Choroid plexus epithelial cell (primary cell): ENCODE results near the gene SHISAL1.

Experiments
- DNase-seq: peaks from one replicate; pipeline ENCODE4 v3.0.0-alpha.2; 2010; ENCODE audit warnings: low read depth
- H3K4me3 ChIP-seq: 2 replicates; pipeline ENCODE4 v1.5.1; 2011; ENCODE audit warnings: low read depth, mild to moderate bottlenecking, control low read depth, low read length, moderate library complexity
- TF ChIP-seq, protein P1 (sequence below): conservative IDR thresholded peaks from 2 replicates; pipeline ENCODE4 v1.5.1; 2011; ENCODE audit warnings: low read depth, mild to moderate bottlenecking, control low read depth, inconsistent platforms, low read length, moderate library complexity

Gene SHISAL1

DNA sequence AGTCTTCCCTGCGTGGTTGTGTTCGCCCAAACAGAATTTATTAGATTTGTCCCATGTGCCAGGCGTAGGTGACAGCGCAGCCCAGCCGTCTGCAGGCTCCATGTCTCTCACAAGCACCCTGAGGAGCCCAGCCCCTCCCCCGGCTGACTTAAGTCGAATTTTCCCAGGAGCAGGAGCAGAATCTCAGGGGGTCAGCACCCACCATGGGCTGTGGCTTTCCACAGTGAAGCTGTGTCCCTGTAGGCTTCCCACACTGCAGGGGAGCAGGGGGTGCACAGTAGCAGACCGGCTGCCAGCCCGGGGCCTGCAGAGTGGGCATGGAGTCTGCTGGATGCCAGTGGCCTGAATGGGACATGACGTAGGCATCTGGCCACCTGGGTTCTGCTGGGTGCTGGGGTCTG lies 116.0 kb downstream of the SHISAL1 start:
- no peak for DNase-seq
- TF ChIP-seq, protein P1, sequence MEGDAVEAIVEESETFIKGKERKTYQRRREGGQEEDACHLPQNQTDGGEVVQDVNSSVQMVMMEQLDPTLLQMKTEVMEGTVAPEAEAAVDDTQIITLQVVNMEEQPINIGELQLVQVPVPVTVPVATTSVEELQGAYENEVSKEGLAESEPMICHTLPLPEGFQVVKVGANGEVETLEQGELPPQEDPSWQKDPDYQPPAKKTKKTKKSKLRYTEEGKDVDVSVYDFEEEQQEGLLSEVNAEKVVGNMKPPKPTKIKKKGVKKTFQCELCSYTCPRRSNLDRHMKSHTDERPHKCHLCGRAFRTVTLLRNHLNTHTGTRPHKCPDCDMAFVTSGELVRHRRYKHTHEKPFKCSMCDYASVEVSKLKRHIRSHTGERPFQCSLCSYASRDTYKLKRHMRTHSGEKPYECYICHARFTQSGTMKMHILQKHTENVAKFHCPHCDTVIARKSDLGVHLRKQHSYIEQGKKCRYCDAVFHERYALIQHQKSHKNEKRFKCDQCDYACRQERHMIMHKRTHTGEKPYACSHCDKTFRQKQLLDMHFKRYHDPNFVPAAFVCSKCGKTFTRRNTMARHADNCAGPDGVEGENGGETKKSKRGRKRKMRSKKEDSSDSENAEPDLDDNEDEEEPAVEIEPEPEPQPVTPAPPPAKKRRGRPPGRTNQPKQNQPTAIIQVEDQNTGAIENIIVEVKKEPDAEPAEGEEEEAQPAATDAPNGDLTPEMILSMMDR, result no peak

DNA sequence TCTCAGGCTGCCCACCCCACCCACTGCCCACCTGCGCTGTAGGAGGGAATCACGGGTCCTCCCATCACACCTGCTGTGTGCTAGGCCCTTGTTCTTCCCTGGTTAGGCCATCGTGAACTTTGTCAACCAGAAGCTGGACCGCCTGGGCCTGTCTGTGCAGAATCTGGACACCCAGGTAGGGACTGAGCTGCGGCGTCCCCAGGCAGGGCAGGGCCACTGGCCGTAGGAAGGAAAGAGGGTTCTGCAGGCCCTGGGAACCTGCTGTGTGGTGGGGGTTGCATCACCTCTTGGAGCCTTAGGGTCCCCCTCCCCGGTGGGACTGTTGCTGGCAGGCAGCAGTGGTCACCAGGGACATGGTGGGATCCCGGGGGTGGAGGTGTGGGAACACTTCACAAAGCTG lies 116.5 kb downstream of the SHISAL1 start:
- H3K4me3 ChIP-seq, result no peak overlapping the region
- no peak for DNase-seq
- TF ChIP-seq, protein P1, result no peak

More for the DNA sequence above, 116.0 kb downstream of the SHISAL1 start:
- H3K4me3 ChIP-seq, result no peak overlapping the region

DNA sequence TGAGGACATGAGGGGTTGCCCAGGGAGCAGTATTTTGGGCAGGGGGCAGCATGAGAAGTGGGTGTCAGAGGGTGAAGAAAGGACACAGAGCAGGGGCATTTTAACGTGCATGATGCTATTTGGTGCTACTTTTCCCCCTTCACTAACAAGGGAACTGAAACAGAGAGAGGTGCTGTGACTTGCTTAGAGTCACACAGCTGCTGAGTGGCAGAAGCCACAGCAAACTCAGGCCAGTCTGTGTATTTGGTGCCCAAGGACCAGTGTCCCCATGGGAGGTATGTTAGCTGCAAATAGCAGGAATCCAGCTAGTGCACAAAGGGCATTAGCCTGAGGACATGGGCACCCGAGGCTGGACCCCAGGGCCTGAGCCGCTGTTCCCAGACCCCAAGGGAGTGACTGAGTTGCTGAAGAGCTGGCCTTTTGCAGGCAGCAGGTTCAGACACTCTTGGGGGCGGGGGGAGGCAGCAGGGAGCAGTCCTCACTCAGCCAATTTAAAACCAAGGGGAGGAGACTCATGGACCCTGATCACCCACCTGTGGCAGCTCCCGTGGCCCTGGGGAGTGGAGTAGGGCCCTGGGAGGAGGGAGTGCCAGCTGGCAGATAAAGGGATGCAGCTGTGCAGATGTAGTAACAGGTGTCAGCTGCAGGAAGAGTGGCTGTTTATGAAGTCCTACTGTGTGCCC lies 117.4 kb downstream of the SHISAL1 start:
- no peak for DNase-seq
- no peak overlapping the region for H3K4me3 ChIP-seq
- TF ChIP-seq, protein P1, result no peak

DNA sequence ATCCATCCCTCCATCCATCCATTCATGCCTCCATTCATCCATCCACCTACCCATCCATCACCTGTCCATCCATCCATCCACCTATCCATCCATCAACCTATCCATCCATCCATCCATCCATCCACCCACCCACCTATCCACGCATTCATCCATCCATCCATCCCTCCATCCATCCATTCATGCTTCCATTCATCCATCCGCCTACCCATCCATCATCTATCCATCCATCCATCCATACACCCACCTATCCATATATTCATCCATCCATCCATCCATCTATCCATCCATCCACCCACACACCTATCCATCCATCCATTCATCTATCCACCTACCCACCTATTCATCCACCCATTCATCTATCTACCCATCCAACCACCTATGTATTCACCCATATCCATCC lies 118.2 kb downstream of the SHISAL1 start:
- H3K4me3 ChIP-seq, result no peak overlapping the region
- TF ChIP-seq, protein P1, result no peak
- DNase-seq, result no peak
